GM10847 (cell line): ENCODE results near the gene TMPRSS6.

Experiments used
- POLR2A ChIP-seq: IDR thresholded peaks from 2 replicates; pipeline ENCODE4 v1.6.1; 2011; ENCODE audit not compliant: insufficient read length; ENCODE audit errors: extremely low read depth

The TMPRSS6 gene

DNA sequence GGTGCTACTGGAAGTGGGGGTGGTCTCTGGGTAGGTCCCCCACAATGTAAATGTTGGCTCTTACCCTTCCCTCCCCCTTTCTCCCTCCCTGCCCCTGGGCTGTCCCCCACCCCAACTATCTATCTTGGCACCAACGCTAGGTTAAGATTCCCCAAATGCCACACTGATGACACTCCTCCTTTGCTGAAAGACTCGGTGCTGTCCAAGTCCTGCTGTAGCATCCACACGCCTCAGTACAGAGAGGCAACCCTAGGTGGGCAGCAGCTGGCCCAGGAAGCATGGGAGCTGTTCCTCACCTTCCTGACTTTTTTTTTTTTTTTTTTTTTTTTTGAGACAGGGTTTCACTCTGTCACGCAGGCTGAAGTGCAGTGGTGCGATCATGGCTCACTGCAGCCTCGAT lies 61.4 kb downstream of the TMPRSS6 start:
- TF ChIP-seq POLR2A, result no peak

DNA sequence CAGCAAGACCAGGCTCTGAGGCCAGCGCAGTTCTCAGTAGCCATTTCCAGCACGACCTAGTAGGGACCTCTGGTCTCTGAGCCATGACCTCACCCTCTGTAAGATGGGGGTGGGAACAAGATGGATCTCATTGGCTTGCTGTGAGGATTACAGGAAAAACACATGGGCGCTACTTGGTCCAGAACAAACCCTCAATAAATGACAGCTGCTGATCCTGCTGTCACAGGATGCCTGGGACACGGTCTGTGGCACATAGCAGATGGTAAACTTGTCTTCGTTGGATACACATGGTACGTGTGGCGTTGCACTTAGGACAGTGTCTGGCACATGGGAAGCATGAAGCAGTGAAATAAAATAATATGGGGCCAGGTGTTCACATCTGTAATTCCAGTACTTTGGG lies 62.5 kb downstream of the TMPRSS6 start:
- no peak for TF ChIP-seq POLR2A

DNA sequence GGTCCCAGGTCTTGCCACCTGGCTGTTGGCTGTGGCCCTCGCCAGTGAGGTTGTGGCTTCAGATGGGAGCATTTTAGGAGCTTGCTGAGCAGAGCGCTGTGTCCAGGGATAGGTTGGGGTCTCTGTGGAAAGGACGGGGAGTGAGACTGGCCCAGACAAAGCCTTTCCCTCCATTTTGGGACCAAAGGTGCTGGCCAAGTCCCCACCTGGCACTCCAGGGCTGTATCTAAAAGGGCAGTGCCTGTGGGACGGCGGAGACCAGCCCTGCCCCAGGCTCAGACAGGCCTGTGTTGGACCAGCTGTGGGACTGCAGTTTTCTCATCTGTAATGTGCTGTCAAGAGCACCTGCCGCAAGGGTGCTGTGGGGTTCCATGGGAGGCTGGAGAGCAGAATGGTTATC lies 62.9 kb downstream of the TMPRSS6 start:
- no peak for TF ChIP-seq POLR2A

DNA sequence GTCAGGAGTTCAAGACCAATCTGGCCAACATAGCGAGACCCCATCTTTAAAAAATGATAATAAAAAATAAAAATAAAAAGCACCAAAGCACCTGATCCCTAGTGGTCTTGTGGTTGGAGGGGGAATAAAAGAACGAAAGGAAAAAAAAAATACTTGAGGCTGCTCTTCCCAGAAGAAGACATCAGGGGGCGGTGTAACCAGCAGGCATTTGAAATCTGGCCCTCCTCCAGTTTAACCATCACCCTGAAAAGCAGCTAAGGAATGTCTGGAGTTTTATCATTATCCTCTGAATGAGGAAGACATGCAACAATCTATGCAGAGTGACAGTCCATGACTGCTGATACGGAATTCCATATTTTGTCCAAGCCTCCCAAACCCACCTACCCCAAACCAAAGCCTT lies 63.6 kb downstream of the TMPRSS6 start:
- TF ChIP-seq POLR2A, result no peak

DNA sequence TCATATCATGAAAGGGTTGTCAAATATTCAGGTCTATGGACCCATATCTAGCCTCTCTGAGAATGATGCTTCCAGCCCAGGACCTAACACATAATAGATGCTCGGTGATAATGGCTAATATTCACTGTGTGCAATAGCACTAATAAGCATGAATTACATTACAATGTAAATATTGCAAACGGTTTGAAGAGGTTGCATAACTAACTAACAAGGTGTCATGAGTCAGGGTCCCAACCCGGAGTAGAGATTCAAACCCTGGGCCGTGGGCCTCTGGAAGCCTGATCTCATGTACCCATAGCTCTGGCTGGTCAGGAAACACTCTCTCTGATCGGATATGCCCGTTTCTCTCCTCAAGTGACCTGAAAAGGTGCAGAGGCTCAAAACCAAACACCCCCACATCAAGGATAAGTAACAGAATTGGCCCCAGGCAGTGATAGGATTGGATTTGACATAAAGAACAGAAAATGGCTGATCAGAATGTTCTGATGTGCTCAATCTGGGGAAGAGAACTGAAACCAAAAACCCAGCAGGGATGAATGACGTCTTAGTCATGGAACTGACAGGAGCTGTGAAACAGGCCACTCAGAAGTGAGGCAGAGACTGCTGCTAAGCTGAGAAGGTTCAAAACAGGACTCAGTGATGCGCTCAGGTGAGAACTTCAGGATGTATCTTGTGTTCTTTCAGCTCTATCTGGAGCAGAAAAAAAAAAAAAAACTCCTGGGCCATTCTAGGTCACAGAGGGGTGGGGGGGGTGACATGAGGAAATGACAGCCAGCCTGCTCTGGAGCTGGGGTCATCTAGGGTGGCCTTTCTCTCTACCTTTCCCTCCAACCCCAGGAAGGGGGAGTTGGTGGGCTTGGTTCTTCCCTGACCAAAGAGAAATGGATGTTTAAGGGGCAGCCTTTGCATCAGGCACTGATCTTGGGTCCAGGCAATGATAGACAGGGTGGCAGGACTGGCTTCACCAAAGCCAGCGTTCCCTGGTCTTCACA lies 64.6 kb downstream of the TMPRSS6 start:
- no peak for TF ChIP-seq POLR2A

DNA sequence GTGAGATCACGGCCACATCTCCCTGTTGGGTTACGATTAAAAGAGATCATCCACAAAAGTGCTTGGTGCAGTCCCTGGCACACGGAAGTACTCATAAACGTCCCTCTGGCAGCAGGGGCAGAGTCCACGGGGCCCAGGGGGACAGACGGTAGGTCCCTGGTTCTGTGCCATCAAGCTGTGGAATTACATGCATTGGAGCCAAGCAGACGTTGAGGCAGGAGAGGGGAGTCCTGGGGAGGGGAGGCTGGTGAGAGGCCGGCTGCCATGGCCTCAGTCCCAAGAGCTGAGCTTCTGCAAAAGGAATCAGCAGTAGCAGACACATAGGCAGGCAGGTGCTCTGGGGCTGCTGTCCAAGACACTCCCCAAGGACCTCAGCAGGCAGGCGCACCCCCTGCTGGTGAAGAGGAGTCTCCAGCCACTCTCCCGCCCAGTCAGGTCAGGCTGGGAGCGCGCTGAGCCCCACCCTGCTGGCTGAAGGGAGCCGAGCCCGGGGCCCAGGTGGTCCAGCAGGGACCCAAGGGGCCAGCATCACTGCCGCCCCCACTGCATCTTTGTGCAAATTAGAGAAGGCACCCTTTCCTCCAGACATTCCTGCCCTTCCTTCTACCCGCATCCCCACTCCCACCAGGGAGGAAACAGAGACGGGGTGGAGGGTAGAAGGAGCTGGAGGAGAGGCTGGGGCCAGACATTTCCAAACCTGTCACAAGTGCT lies 65.5 kb downstream of the TMPRSS6 start:
- TF ChIP-seq POLR2A, result no peak

GRCh38 chr22:37043209-37043827 lies 66.2 kb downstream of the TMPRSS6 start:
- no peak for TF ChIP-seq POLR2A

- no peak for TF ChIP-seq POLR2A
Measured at GRCh38 chr22:37039466-37039865, 70.0 kb downstream of the TMPRSS6 start.

GRCh38 chr22:37037669-37038068 lies 71.8 kb downstream of the TMPRSS6 start:
- TF ChIP-seq POLR2A, result no peak

GRCh38 chr22:37036655-37037377 lies 72.7 kb downstream of the TMPRSS6 start:
- TF ChIP-seq POLR2A, result no peak

DNA sequence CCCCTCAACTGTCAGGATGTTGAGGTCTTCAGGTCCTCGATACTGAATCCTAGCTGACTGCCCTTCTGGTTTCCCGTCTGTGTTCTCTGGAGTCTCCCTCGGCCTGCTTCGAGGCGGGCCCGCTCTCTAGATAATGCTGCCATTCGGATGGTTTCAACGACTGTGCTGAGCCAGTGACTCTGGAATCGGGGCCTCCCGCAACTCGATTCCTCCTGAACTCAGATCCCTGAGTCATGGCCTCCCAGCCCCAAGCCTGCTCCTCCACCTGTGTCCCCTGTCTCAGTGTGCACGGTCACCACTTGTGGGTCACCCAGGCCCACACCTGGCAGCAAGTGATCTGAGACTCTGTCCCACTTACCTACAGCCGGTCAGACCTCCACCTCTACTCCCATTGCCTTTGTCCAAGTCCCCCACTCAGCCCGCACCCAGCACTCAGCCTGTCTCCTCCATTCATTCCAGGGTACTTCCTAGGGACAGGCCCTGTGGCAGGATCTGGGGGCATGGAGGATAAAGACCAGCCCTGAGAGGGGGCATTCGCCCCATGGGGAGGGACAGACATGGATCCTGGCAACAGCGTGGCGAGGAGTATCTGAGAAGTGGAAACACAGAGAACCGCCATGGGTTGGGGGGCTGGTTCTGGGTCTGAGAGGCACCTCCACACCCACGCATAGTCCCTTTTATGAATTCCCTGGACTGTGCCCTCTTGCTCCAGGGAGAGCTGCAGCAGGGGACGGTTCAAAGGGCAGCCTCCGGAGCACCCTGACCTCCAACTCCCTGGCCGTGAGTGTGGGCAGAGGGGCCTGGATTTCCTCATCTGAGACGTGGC lies 75.7 kb downstream of the TMPRSS6 start:
- TF ChIP-seq POLR2A, result no peak

- TF ChIP-seq POLR2A, result no peak
Measured at GRCh38 chr22:37032535-37033460, 76.7 kb downstream of the TMPRSS6 start.

- TF ChIP-seq POLR2A, result no peak
Measured at GRCh38 chr22:37032134-37032534, 77.4 kb downstream of the TMPRSS6 start.
